Right lobe of liver (tissue), 6 donors: ENCODE measurements around the gene SLC6A16. TPM values are rescaled to one million over a fixed set of nuclear protein-coding genes. Genes with fewer than 3 reads are reported as not detected.
"Not testable (repeated sequence)": the region's sequence is repeated elsewhere in the genome, so short reads cannot be mapped to it uniquely, and the experiment has no call there.

Source experiments
- ATAC-seq, 4 donors: fragments of 200-7000 bp; cut with Tn5 transposase; one replicate each; pipeline ENCODE4 v1.9.1; 2020; ENCODE audit warnings: mild to moderate bottlenecking in 4 of 4, moderate library complexity in 4 of 4
- DNase-seq, 3 donors: peaks; one replicate each; pipeline ENCODE4 v3.0.0-alpha.2; 2020
- H3K27ac ChIP-seq, 3 donors: fragments of 200-600 bp; one replicate each; pipeline ENCODE4 v1.8.0; 2022
- H3K27me3 ChIP-seq, 2 donors: fragments of 200-600 bp; one replicate each; pipeline ENCODE4 v1.8.0; 2022
- H3K36me3 ChIP-seq, 4 donors: fragments of 200-600 bp; sonication (generic) in 1 of 4; one replicate each; pipeline versions ENCODE4 v1.5.1 to v1.8.0; 2017 to 2022; ENCODE audit warnings: control low read depth in 1 of 4
- H3K4me1 ChIP-seq, 4 donors: fragments of 200-600 bp; sonication (generic) in 1 of 4; one replicate each; pipeline versions ENCODE4 v1.5.1 to v1.8.0; 2017 to 2022; ENCODE audit warnings: control low read depth in 1 of 4
- H3K4me3 ChIP-seq, 3 donors: fragments of 200-600 bp; one replicate each; pipeline ENCODE4 v1.8.0; 2022
- H3K9me3 ChIP-seq, 4 donors: fragments of 200-600 bp; sonication (generic) in 1 of 4; one replicate each; pipeline versions ENCODE4 v1.5.1 to v1.8.0; 2017 to 2022; ENCODE audit warnings: control low read depth in 1 of 4
- POLR2A ChIP-seq: fragments of 450-650 bp; IDR thresholded peaks from one replicate; pipeline ENCODE4 v1.6.1; 2017; ENCODE audit warnings: antibody characterized with exemption, mild to moderate bottlenecking
- WGBS: methylation state at CpG from one replicate; pipeline ENCODE4 v1.1.6; 2018; ENCODE audit warnings: low coverage, low lambda C conversion rate; ENCODE audit not compliant: insufficient coverage; ENCODE audit errors: missing lambda C conversion rate; 5-methylcytosine and 5-hydroxymethylcytosine counted together
- intact Hi-C, 2 donors: fragments of 100-400 bp; cut with DNase I; formaldehyde crosslinking; loops; one replicate each; pipeline versions ENCODE4 v1.11.2 to v1.14.1; 2022
- total RNA-seq, 6 experiments: library from RNA; depleted of rRNA in 2 of 6; stranded (reverse); fragments of >200 nt in 2 of 6; fragmentation: NEBNext Ultra II Directional in 3 of 6; extraction: Animal tissue kit (Norgen Biotek cat#: 25700) in 3 of 6; gene quantifications; one replicate each; pipeline versions ENCODE4 v1.1.0 to v1.2.4, GENCODE V29; 2016 to 2023
- TF ChIP-seq, protein P1 (sequence below), 4 donors: fragments of 200-600 bp in 3 of 4; fragments of 450-650 bp in 1 of 4; IDR thresholded peaks; one replicate each; pipeline versions ENCODE4 v1.5.1 to v1.8.0; 2016 to 2022; ENCODE audit warnings: antibody characterized with exemption in 4 of 4, mild to moderate bottlenecking in 2 of 4
- donor health status: DM: no; HTN: yes; CAD: no.
- donor health status: DM: no; HTN: no; CAD: no.
- donor health status: DM: no; HTN: no; CAD: no.
- donor health status: DM: no; HTN: yes; CAD: no.
- donor health status: DM: no; HTN: yes; CAD: no.

The SLC6A16 gene
- total RNA-seq, 6 experiments from 2014 or later: 0.25 to 4.6 (median 2.4) TPM

DNA sequence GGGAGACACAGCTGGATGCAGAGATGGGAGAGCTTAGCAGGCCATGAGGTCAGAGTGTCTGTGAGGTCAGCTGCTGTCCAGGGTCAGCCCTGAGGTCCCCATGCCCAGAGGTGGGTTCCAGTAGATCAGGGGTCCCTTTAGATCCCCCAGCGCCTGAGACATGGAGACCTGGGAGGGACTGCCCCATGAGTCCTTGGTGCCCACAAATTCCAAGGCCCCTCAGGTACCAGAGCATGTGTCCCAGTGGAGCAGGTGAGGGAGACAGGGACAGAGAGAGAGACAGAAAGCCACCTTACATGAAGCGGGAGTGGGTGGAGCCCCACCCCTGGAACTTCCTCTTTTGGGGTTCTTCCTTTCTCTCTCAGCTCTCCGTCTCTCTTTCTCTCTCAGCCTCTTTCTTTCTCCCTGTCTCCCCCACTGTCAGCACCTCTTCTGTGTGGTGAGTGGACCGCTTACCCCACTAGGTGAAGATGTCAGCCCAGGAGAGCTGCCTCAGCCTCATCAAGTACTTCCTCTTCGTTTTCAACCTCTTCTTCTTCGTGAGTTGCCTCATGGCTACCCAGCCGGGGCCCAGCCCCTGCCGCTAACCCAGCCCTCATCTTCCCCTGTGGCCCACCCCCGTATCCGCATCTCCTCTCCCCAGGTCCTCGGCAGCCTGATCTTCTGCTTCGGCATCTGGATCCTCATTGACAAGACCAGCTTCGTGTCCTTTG lies 10.2 kb upstream of the SLC6A16 start, which contains the start of gene CD37:
Gene CD37 (plus strand): TSS at position 336 of the 713 bp plus-strand sequence. CDS start 135 bp downstream, at position 471.
- Histone ChIP-seq H3K27me3 (no peaks in the 10 kb centered on the region), H3K4me1 (peaks cover 0 to 17% (median 3%) of the 10 kb centered on the region in 4 donors), H3K27ac (peak within 1 kb of the TSS in 2 of 3 donors; percentile 7 to 37), H3K36me3 (no peaks in the 10 kb centered on the region), H3K9me3 (no peaks in the 10 kb centered on the region), H3K4me3 (peak within 1 kb of the TSS; percentile 6 to 24 (median 23))
- TF ChIP-seq POLR2A: no peak
- TF ChIP-seq, protein P1, sequence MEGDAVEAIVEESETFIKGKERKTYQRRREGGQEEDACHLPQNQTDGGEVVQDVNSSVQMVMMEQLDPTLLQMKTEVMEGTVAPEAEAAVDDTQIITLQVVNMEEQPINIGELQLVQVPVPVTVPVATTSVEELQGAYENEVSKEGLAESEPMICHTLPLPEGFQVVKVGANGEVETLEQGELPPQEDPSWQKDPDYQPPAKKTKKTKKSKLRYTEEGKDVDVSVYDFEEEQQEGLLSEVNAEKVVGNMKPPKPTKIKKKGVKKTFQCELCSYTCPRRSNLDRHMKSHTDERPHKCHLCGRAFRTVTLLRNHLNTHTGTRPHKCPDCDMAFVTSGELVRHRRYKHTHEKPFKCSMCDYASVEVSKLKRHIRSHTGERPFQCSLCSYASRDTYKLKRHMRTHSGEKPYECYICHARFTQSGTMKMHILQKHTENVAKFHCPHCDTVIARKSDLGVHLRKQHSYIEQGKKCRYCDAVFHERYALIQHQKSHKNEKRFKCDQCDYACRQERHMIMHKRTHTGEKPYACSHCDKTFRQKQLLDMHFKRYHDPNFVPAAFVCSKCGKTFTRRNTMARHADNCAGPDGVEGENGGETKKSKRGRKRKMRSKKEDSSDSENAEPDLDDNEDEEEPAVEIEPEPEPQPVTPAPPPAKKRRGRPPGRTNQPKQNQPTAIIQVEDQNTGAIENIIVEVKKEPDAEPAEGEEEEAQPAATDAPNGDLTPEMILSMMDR (IDR thresholded peaks at IDR 0.05): no peak
- peak in 1 of 3 donors; percentile 47 for DNase-seq
- ATAC-seq: no peak
- intact Hi-C loops: no loop called here
- 59% methylated on average over 11 of the region's 13 CpGs for WGBS

DNA sequence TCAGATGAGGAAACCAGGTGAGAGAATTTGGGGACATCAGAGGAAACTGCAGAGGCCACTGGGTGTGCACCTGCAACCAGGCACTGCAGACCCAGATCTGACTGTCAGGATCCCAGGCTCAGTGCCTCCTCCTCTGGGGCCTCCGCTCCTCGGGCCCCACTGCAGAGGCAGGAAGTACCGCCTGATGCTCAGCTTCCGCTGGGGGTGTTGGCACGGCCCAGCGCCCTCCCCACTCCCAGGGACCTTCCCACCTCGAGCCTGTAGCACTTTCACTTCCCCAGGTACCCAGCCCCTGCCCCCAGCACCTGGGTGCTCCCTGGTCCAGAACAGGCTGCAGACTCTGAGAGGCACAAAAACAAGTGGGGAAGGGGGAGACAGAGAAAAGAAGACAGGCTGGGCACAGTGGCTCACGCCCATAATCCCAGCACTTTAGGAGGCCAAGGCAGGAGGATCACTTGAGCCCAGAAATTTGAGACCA lies 8.9 kb upstream of the SLC6A16 start:
- DNase-seq: peak in 2 of 3 donors; percentile 52 to 53
- intact Hi-C loops: no loop called here
- Histone ChIP-seq H3K27ac (no peak overlapping the region), H3K4me3 (no peak overlapping the region), H3K4me1 (peaks cover 0 to 14% (median 3%) of the 10 kb centered on the region in 4 donors), H3K9me3 (no peaks in the 10 kb centered on the region), H3K27me3 (no peaks in the 10 kb centered on the region), H3K36me3 (no peaks in the 10 kb centered on the region)
- WGBS: 25% methylated on average over 2 of the region's 8 CpGs
- TF ChIP-seq, protein P1 (IDR thresholded peaks at IDR 0.05): no peak
- no peak for TF ChIP-seq POLR2A
- peak; percentile 3 to 17 (median 11) for ATAC-seq

DNA sequence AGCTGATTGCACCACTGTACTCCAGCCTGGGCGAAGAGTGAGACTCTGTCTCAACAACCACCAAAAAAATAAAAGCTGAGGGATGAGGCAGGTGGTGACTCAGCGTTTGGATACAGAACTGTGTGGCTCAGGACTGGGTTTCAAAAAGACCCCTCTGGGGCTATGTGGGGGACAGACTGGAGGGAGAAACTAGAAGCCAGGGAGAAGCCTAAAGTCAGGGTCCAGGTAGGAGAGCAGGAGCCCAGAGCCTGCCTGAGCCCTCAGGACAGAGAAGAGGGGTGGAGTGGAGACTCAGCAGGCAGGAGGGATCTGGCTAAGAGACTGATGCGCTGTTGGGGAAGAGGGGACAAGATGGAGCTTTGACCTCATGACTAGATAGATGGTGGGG lies 8.4 kb upstream of the SLC6A16 start:
- Histone ChIP-seq H3K27me3 (no peaks in the 10 kb centered on the region), H3K27ac (no peak overlapping the region), H3K4me3 (no peak overlapping the region), H3K36me3 (no peaks in the 10 kb centered on the region), H3K4me1 (peaks cover 0 to 14% (median 3%) of the 10 kb centered on the region in 4 donors), H3K9me3 (no peaks in the 10 kb centered on the region)
- WGBS: 45% methylated on average over 2 of the region's 3 CpGs
- DNase-seq: no peak
- intact Hi-C loops: no loop called here
- ATAC-seq: no peak
- TF ChIP-seq POLR2A: no peak
- TF ChIP-seq, protein P1 (IDR thresholded peaks at IDR 0.05): no peak

DNA sequence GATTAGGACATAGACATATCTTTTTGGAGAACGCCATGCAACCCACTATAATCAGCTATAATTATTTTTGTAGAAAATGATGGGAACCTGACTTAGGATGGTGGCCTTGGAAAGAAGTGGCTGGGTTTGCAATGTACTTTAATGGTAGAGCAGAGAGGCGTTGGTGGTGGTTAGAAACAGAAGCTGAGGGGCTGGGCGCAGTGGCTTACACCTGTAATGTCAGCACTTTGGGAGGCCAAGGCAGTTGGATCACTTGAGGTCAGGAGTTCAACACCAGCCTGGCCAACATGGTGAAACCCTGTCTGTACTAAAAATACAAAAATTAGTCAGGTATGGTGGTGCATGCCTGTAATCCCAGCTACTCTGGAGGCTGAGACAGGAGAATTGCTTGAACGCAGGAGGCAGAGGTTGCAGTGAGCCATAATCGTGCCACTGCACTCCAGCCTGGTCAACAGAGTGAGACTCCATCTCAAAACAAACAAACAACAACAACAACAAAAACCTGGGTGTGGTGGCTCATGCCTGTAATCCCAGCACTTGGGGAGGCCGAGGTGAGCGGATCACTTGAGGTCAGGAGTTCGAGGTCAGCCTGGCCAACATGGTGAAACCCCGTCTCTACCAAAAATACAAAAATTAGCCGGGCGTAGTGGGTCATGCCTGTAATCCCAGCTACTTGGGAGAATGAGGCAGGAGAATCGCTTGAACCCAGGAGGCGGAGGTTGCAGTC lies 7.9 kb upstream of the SLC6A16 start:
- H3K27me3 ChIP-seq, H3K4me3 ChIP-seq, H3K36me3 ChIP-seq, intact Hi-C loops, H3K9me3 ChIP-seq, ATAC-seq, H3K27ac ChIP-seq: not testable (repeated sequence)
- peaks cover 0 to 14% (median 3%) of the 10 kb centered on the region in 4 donors for H3K4me1 ChIP-seq
- WGBS: 94% methylated on average over 9 of the region's 13 CpGs
- DNase-seq: peak in 1 of 3 donors; percentile 39
